Loucy (cell line): ENCODE data around the gene AUP1.

Source experiments
- H2AFZ ChIP-seq: fragments of 200-600 bp; sonication (generic); 2 replicates; pipeline ENCODE4 v1.6.0; 2016; ENCODE audit warnings: antibody characterized with exemption, mild to moderate bottlenecking, low read length, moderate library complexity
- H3F3A ChIP-seq: fragments of 200-600 bp; 2 replicates; pipeline ENCODE4 v1.6.0; 2016; ENCODE audit warnings: antibody characterized with exemption, low read depth, mild to moderate bottlenecking
- H3K27me3 ChIP-seq: fragments of 200-600 bp; sonication (generic); 2 replicates; pipeline ENCODE4 v1.6.1; 2014; ENCODE audit warnings: low read length, mild to moderate bottlenecking; ENCODE audit not compliant: insufficient read depth, poor library complexity, severe bottlenecking
- H3K36me3 ChIP-seq: fragments of 200-600 bp; sonication (generic); 2 replicates; pipeline ENCODE4 v1.6.1; 2016; ENCODE audit warnings: low read length; ENCODE audit not compliant: insufficient read depth
- H3K4me1 ChIP-seq: fragments of 200-600 bp; sonication (generic); 2 replicates; pipeline ENCODE4 v1.5.1; 2014; ENCODE audit warnings: low read length, mild to moderate bottlenecking; ENCODE audit not compliant: insufficient read depth, poor library complexity, severe bottlenecking
- H3K4me2 ChIP-seq: fragments of 200-600 bp; sonication (generic); 2 replicates; pipeline ENCODE4 v1.6.0; 2014; ENCODE audit warnings: antibody characterized with exemption, low read length, low read depth, mild to moderate bottlenecking; ENCODE audit not compliant: poor library complexity, severe bottlenecking
- H3K4me3 ChIP-seq: fragments of 200-600 bp; sonication (generic); 2 replicates; pipeline ENCODE4 v1.5.1; 2014; ENCODE audit warnings: low read length, mild to moderate bottlenecking, mixed read lengths; ENCODE audit not compliant: poor library complexity, severe bottlenecking
- H3K79me2 ChIP-seq: fragments of 200-600 bp; sonication (generic); 2 replicates; pipeline ENCODE4 v1.6.1; 2014; ENCODE audit warnings: low read length; ENCODE audit not compliant: insufficient read depth
- H3K9ac ChIP-seq: fragments of 200-600 bp; sonication (generic); 2 replicates; pipeline ENCODE4 v1.6.0; 2014; ENCODE audit warnings: mild to moderate bottlenecking, low read depth, low read length, moderate library complexity; ENCODE audit not compliant: poor library complexity, severe bottlenecking
- H3K9me2 ChIP-seq: fragments of 200-600 bp; sonication (generic); replicated peaks from 2 replicates; pipeline ENCODE4 v1.6.1; 2016; ENCODE audit warnings: low read depth, low read length, mixed read lengths
- H3K9me3 ChIP-seq: fragments of 200-600 bp; sonication (generic); 2 replicates; pipeline ENCODE4 v1.6.1; 2014; ENCODE audit warnings: mild to moderate bottlenecking, antibody characterized with exemption, low read length, low read depth; ENCODE audit not compliant: insufficient read depth
- H4K20me1 ChIP-seq: fragments of 200-600 bp; sonication (generic); 2 replicates; pipeline ENCODE4 v1.6.0; 2014; ENCODE audit warnings: antibody characterized with exemption, low read length, mild to moderate bottlenecking; ENCODE audit not compliant: insufficient read depth, poor library complexity, severe bottlenecking
- CTCF ChIP-seq: fragments of 200-600 bp; sonication (generic); conservative IDR thresholded peaks from 2 replicates; pipeline ENCODE4 v1.5.1; 2014; ENCODE audit warnings: mild to moderate bottlenecking, antibody characterized with exemption, low read length
- EZH2phosphoT487 ChIP-seq: fragments of 200-600 bp; IDR thresholded peaks from 2 replicates; pipeline ENCODE4 v1.6.1; 2018; ENCODE audit warnings: antibody characterized with exemption, mild to moderate bottlenecking, moderate library complexity, borderline replicate concordance

AUP1 gene

GRCh38 chr2:74529357-74530238 is at the start of gene AUP1, which contains the start of gene HTRA2:
Gene AUP1, minus strand, starts transcription at chr2:74529706. Its CDS starts 77 bp downstream, at chr2:74529629.
Gene HTRA2, plus strand, starts transcription at chr2:74529933. Its CDS starts 74 bp downstream, at chr2:74530007.
- H3F3A ChIP-seq, result 0 out of 2 replicates have a peak, but pooled peaks cover 3% of the 10 kb centered on the region
- H4K20me1 ChIP-seq, result peaks cover 22% of the 10 kb centered on the region
- H3K36me3 ChIP-seq, result peaks cover 20% of the 10 kb centered on the region; the same call in 1 of the 2 replicates
- H3K4me1 ChIP-seq, result peaks cover 35% of the 10 kb centered on the region
- H3K27me3 ChIP-seq, result peaks cover 4% of the 10 kb centered on the region
- H3K9me2 ChIP-seq, result no peaks in the 10 kb centered on the region
- peak within 1 kb of the TSS; percentile 100 for H3K4me2 ChIP-seq
- peaks cover 53% of the 10 kb centered on the region for H3K79me2 ChIP-seq
- TF ChIP-seq EZH2phosphoT487 (no peak), CTCF (no peak)
- peak within 1 kb of the TSS; percentile 100 for H3K4me3 ChIP-seq
- H2AFZ ChIP-seq, result peak within 1 kb of the TSS; percentile 92
- no peaks in the 10 kb centered on the region for H3K9me3 ChIP-seq
- H3K9ac ChIP-seq, result peak within 1 kb of the TSS; percentile 93

- no peak overlapping the region for H3K9ac ChIP-seq
- H3K27me3 ChIP-seq, result no peaks in the 10 kb centered on the region
- no peaks in the 10 kb centered on the region for H3K9me3 ChIP-seq
- H3K4me3 ChIP-seq, result no peak overlapping the region
- no peak overlapping the region for H3K4me2 ChIP-seq
- no peaks in the 10 kb centered on the region for H3K9me2 ChIP-seq
- peaks cover 30% of the 10 kb centered on the region for H3K4me1 ChIP-seq
- H3F3A ChIP-seq, result peaks cover 7% of the 10 kb centered on the region; the same call in 1 of the 2 replicates
- no peaks in the 10 kb centered on the region for H3K36me3 ChIP-seq
- no peak for TF ChIP-seq EZH2phosphoT487
- TF ChIP-seq CTCF, result no peak
- H3K79me2 ChIP-seq, result no peaks in the 10 kb centered on the region
- no peaks in the 10 kb centered on the region for H4K20me1 ChIP-seq
- H2AFZ ChIP-seq, result no peak overlapping the region
These were observed 48.9 kb upstream of the AUP1 start for GRCh38 chr2:74578408-74578807.

- H3F3A ChIP-seq, result peaks cover 7% of the 10 kb centered on the region; the same call in 1 of the 2 replicates
- no peaks in the 10 kb centered on the region for H3K27me3 ChIP-seq
- no peak overlapping the region for H3K4me3 ChIP-seq
- H3K79me2 ChIP-seq, result no peaks in the 10 kb centered on the region
- TF ChIP-seq EZH2phosphoT487 (no peak), CTCF (no peak)
- peak overlapping the region; percentile 83 for H2AFZ ChIP-seq
- peak overlapping the region; percentile 12 for H3K9ac ChIP-seq
- H3K9me3 ChIP-seq, result no peaks in the 10 kb centered on the region
- no peaks in the 10 kb centered on the region for H3K36me3 ChIP-seq
- H4K20me1 ChIP-seq, result no peaks in the 10 kb centered on the region
- peaks cover 31% of the 10 kb centered on the region for H3K4me1 ChIP-seq
- no peaks in the 10 kb centered on the region for H3K9me2 ChIP-seq
- H3K4me2 ChIP-seq, result peak overlapping the region; percentile 3
These were observed 47.9 kb upstream of the AUP1 start for GRCh38 chr2:74577448-74577847.
